Gastroesophageal sphincter (tissue), 4 donors: ENCODE results near the gene LLGL2. TPM values are rescaled to one million over a fixed set of nuclear protein-coding genes. Genes with fewer than 3 reads are reported as not detected.

Experiments used
- ATAC-seq: fragments of 150-250 bp; one replicate; pipeline ENCODE4 v1.9.1; 2016; ENCODE audit warnings: mild to moderate bottlenecking, moderate library complexity
- H3K27ac ChIP-seq, 4 donors: fragments of 200-600 bp; sonication (generic) in 3 of 4; 1 replicate in 3 of 4; 2 replicates in 1 of 4; pipeline ENCODE4 v1.5.1; 2016 to 2019
- H3K27me3 ChIP-seq: fragments of 200-600 bp; sonication (generic); one replicate; pipeline ENCODE4 v1.5.1; 2019
- H3K36me3 ChIP-seq, 2 donors: fragments of 200-600 bp; sonication (generic); one replicate each; pipeline ENCODE4 v1.5.1; 2019; ENCODE audit warnings: control low read depth in 1 of 2
- H3K4me1 ChIP-seq, 3 donors: fragments of 200-600 bp; sonication (generic); 1 replicate in 2 of 3; 2 replicates in 1 of 3; pipeline ENCODE4 v1.5.1; 2016 to 2019; ENCODE audit warnings: control low read depth in 2 of 3
- H3K4me3 ChIP-seq, 2 donors: fragments of 200-600 bp; sonication (generic); one replicate each; pipeline ENCODE4 v1.5.1; 2019; ENCODE audit warnings: mild to moderate bottlenecking in 1 of 2, moderate library complexity in 1 of 2
- H3K9me3 ChIP-seq, 3 donors: fragments of 200-600 bp; sonication (generic); one replicate each; pipeline ENCODE4 v1.5.1; 2017 to 2019; ENCODE audit warnings: control low read depth in 2 of 3
- EP300 ChIP-seq: sonication (generic); formaldehyde crosslinking; IDR thresholded peaks from one replicate; pipeline ENCODE4 v1.6.1; 2017; ENCODE audit warnings: antibody characterized with exemption, mild to moderate bottlenecking
- POLR2A ChIP-seq, 2 donors: fragments of 450-650 bp; IDR thresholded peaks; one replicate each; pipeline ENCODE4 v1.6.1; 2017; ENCODE audit warnings: antibody characterized with exemption in 2 of 2, mild to moderate bottlenecking in 2 of 2, moderate library complexity in 1 of 2
- POLR2AphosphoS5 ChIP-seq: sonication (generic); formaldehyde crosslinking; IDR thresholded peaks from one replicate; pipeline ENCODE4 v1.6.1; 2017; ENCODE audit warnings: antibody characterized with exemption
- WGBS, 2 donors: methylation state at CpG; one replicate each; pipeline ENCODE4 v1.1.5; 2018; ENCODE audit warnings: low coverage in 1 of 2; 5-methylcytosine and 5-hydroxymethylcytosine counted together
- total RNA-seq, 4 donors: library from RNA; depleted of rRNA; stranded (reverse); fragments of >200 nt; gene quantifications; one replicate each; pipeline ENCODE4 v1.1.0, GENCODE V29; 2016
- TF ChIP-seq, protein P1 (sequence below), 4 experiments: fragments of 200-600 bp in 2 of 4; fragments of 450-650 bp in 2 of 4; sonication (generic) in 1 of 4; IDR thresholded peaks; one replicate each; pipeline ENCODE4 v1.5.1; 2017 to 2019; ENCODE audit warnings: antibody characterized with exemption in 4 of 4, mild to moderate bottlenecking in 2 of 4, moderate library complexity in 2 of 4

LLGL2 gene
- total RNA-seq, 4 donors from 2014 or later, result 2.3 to 7.9 (median 5.8) TPM

DNA sequence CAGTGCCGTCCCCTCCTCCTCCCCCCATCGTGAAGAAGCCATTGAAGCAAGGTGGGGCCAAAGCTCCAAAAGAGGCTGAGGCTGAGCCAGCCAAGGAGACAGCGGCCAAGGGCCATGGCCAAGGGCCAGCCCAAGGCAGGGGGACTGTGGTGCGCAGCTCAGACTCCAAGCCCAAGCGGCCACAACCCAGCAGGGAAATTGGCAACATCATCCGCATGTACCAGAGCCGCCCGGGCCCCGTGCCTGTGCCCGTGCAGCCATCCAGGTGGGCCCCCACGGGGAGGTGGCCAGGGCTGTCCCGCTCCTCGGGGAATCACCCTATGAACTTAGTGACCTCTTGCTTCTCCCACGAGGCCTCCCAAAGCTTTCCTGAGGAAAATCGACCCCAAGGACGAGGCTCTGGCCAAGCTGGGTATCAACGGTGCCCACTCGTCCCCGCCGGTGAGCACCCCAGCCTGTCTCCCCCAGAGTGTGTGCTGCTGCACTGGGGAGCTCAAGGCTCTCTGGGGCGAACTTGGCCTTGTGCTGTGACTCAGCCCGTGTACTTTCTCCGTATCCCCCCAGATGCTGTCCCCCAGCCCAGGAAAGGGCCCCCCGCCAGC lies 91.1 kb downstream of the LLGL2 start:
- no peak for ATAC-seq

DNA sequence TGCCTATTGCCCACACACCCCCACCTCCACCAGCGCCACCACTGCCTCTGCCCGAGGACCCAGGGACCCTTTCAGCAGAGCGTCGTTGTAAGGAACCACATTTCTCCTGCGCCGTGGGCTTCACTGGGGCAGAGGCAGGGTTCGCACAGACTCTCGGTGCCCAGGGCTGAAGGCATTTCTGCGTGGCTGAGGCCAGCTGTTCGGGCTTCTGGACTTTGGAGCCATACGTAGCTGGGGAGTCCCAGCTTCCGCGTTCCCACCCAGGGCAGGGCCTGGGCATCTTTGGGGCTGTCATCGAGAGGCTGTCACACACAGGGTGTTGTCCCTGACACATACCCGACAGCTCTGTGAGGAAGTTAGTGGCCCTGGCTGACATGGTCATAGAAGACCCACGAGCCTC lies 91.7 kb downstream of the LLGL2 start:
- WGBS, 2 donors, result no CpG with 5 or more reads among the region's 16 CpGs
- TF ChIP-seq POLR2A (IDR thresholded peaks at IDR 0.05) (no peak), EP300 (no peak), POLR2AphosphoS5 (no peak)
- TF ChIP-seq, protein P1, sequence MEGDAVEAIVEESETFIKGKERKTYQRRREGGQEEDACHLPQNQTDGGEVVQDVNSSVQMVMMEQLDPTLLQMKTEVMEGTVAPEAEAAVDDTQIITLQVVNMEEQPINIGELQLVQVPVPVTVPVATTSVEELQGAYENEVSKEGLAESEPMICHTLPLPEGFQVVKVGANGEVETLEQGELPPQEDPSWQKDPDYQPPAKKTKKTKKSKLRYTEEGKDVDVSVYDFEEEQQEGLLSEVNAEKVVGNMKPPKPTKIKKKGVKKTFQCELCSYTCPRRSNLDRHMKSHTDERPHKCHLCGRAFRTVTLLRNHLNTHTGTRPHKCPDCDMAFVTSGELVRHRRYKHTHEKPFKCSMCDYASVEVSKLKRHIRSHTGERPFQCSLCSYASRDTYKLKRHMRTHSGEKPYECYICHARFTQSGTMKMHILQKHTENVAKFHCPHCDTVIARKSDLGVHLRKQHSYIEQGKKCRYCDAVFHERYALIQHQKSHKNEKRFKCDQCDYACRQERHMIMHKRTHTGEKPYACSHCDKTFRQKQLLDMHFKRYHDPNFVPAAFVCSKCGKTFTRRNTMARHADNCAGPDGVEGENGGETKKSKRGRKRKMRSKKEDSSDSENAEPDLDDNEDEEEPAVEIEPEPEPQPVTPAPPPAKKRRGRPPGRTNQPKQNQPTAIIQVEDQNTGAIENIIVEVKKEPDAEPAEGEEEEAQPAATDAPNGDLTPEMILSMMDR (IDR thresholded peaks at IDR 0.05), result no peak
- Histone ChIP-seq H3K27me3 (no peaks in the 10 kb centered on the region), H3K4me1 (no peaks in the 10 kb centered on the region), H3K27ac (no peak overlapping the region), H3K36me3 (peaks cover 0 to 100% of the 10 kb centered on the region in 2 donors), H3K9me3 (no peaks in the 10 kb centered on the region), H3K4me3 (no peak overlapping the region)
- no peak for ATAC-seq

More for the DNA sequence above, 91.1 kb downstream of the LLGL2 start:
- TF ChIP-seq EP300 (no peak), POLR2AphosphoS5 (no peak), POLR2A (IDR thresholded peaks at IDR 0.05) (no peak)
- TF ChIP-seq, protein P1 (IDR thresholded peaks at IDR 0.05), result no peak
- no peaks in the 10 kb centered on the region for H3K27me3 ChIP-seq
- 40 to 100% methylated on average over 1 to 7 of the region's 24 CpGs for WGBS, 2 donors
- H3K9me3 ChIP-seq, result no peaks in the 10 kb centered on the region
- H3K27ac ChIP-seq, result no peak overlapping the region
- H3K4me1 ChIP-seq, result no peaks in the 10 kb centered on the region
- H3K36me3 ChIP-seq, result peaks cover 0 to 100% of the 10 kb centered on the region in 2 donors
- no peak overlapping the region for H3K4me3 ChIP-seq

DNA sequence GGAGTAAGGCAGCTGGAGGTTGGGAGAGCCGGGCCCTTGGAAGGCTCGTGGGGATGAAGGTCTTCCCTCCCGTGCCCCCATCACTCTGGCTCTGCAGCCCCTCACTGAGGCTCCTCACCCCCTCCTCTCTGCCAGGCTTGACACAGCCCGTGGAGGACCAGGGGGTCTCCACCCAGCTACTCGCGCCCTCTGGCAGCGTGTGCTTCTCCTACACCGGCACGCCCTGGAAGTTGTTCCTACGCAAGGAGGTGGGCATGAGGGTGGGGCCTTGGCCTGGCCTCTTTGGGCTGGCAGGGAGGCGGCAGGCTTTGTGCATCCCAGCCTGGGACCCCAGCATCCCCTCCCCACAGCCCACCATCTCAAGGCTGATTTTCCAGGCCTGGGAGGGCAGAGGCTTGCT lies 92.2 kb downstream of the LLGL2 start:
- H3K36me3 ChIP-seq, result peaks cover 0 to 100% of the 10 kb centered on the region in 2 donors
- WGBS, 2 donors, result no CpG with 5 or more reads among the region's 11 CpGs
- no peaks in the 10 kb centered on the region for H3K27me3 ChIP-seq
- no peak overlapping the region for H3K4me3 ChIP-seq
- ATAC-seq, result no peak
- no peaks in the 10 kb centered on the region for H3K4me1 ChIP-seq
- TF ChIP-seq POLR2AphosphoS5, result no peak
- TF ChIP-seq, protein P1 (IDR thresholded peaks at IDR 0.05), result no peak
- no peaks in the 10 kb centered on the region for H3K9me3 ChIP-seq
- no peak overlapping the region for H3K27ac ChIP-seq

DNA sequence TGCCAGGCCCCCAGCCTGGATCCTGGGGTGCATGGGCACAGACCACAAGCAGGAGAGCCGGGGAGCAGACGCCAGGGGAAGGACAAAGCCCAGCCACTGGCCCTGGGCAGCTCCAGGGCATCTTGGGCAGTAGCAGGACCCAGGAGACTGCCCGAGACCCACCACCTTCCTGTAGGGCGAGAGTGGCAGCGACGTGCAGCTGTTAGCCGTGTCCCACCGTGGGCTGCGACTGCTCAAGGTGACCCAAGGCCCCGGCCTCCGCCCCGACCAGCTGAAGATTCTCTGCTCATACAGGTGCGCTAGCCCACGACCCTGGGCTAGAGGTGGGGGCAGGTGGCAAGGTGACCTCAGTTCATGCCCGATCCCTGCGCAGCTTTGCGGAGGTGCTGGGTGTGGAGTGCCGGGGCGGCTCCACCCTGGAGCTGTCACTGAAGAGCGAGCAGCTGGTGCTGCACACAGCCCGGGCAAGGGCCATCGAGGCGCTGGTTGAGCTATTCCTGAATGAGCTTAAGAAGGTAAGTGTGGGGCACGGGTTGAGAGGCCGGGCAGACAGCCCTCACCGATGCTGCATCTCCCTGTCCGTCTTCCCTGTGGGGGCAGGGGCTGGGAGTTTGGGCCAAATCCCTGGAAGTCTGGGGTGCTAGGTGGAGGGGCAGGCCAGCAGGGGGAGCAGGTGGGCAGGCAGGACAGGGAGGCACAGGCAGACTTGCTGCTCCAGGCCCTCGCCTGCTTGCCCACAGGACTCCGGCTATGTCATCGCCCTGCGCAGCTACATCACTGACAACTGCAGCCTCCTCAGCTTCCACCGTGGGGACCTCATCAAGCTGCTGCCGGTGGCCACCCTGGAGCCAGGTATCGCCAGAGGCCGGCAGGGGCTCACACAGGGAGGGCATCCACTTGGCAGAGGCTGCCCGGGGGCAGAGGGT lies 94.3 kb downstream of the LLGL2 start:
- Histone ChIP-seq H3K9me3 (no peaks in the 10 kb centered on the region), H3K27ac (no peak overlapping the region), H3K4me3 (no peak overlapping the region), H3K36me3 (peaks cover 0 to 95% of the 10 kb centered on the region in 2 donors), H3K27me3 (no peaks in the 10 kb centered on the region), H3K4me1 (no peaks in the 10 kb centered on the region)
- ATAC-seq, result no peak
- 0 to 80% methylated on average over 1 to 3 of the region's 36 CpGs for WGBS, 2 donors
- TF ChIP-seq POLR2AphosphoS5, result no peak
- no peak for TF ChIP-seq EP300
- TF ChIP-seq, protein P1 (IDR thresholded peaks at IDR 0.05), result peak in 1 of 4 experiments; percentile 27
- TF ChIP-seq POLR2A (IDR thresholded peaks at IDR 0.05), result peak in 1 of 2 donors; percentile 14
